ENCODE data around the gene CD300LD.

The CD300LD gene

GRCh38 chr17:74532115-74532514, 60.0 kb downstream of the CD300LD start:
- Histone ChIP-seq H3K36me3 (ENCODE audit: low read length) (no peaks in the 10 kb centered on the region), H3K4me2 (ENCODE audit: low read depth, low read length, poor library complexity, severe bottlenecking) (no peak overlapping the region), H3K27me3 (ENCODE audit: low read length) (0 out of 2 replicates have a peak, but pooled peaks cover 3% of the 10 kb centered on the region), H3K9me3 (ENCODE audit: insufficient read depth, low read length) (no peaks in the 10 kb centered on the region), H3K4me3 (ENCODE audit: insufficient read depth, low read length, poor library complexity, severe bottlenecking) (no peak overlapping the region), H4K20me1 (ENCODE audit: low read depth, low read length) (no peaks in the 10 kb centered on the region), H3F3A (ENCODE audit: insufficient read depth) (no peaks in the 10 kb centered on the region), H3K27ac (ENCODE audit: low read depth, low read length) (no peak overlapping the region), H3K9me2 (replicated peaks; ENCODE audit: insufficient read depth, low read length) (no peaks in the 10 kb centered on the region), H2AFZ (ENCODE audit: low read depth, low read length, severe bottlenecking) (no peak overlapping the region), H3K9ac (ENCODE audit: low read length) (no peak overlapping the region), H3K79me2 (ENCODE audit: insufficient read depth, low read length) (no peaks in the 10 kb centered on the region)
- TF ChIP-seq EZH2phosphoT487 (conservative IDR thresholded peaks at IDR 0.05; ENCODE audit: low read length), result no peak
- TF ChIP-seq CTCF (IDR thresholded peaks at IDR 0.05; ENCODE audit: insufficient read depth, low read length, poor library complexity, severe bottlenecking), result no peak

GRCh38 chr17:74531231-74531761, 60.8 kb downstream of the CD300LD start, which contains the start of gene CD300LB:
Gene CD300LB (minus strand): TSS chr17:74531475. CDS start chr17:74531350, 125 bp downstream.
- no peaks in the 10 kb centered on the region for H3K36me3 ChIP-seq (ENCODE audit: low read length)
- H3F3A ChIP-seq (ENCODE audit: insufficient read depth), result no peaks in the 10 kb centered on the region
- H3K4me2 ChIP-seq (ENCODE audit: low read depth, low read length, poor library complexity, severe bottlenecking), result no peak within 1 kb of the TSS
- H3K9ac ChIP-seq (ENCODE audit: low read length), result no peak within 1 kb of the TSS
- no peaks in the 10 kb centered on the region for H3K9me3 ChIP-seq (ENCODE audit: insufficient read depth, low read length)
- no peaks in the 10 kb centered on the region for H3K9me2 ChIP-seq (replicated peaks; ENCODE audit: insufficient read depth, low read length)
- H2AFZ ChIP-seq (ENCODE audit: low read depth, low read length, severe bottlenecking), result no peak within 1 kb of the TSS
- no peaks in the 10 kb centered on the region for H3K79me2 ChIP-seq (ENCODE audit: insufficient read depth, low read length)
- no peak within 1 kb of the TSS for H3K4me3 ChIP-seq (ENCODE audit: insufficient read depth, low read length, poor library complexity, severe bottlenecking)
- H3K27me3 ChIP-seq (ENCODE audit: low read length), result 0 out of 2 replicates have a peak, but pooled peaks cover 3% of the 10 kb centered on the region
- H3K27ac ChIP-seq (ENCODE audit: low read depth, low read length), result no peak within 1 kb of the TSS
- TF ChIP-seq EZH2phosphoT487 (conservative IDR thresholded peaks at IDR 0.05; ENCODE audit: low read length), result no peak
- no peak for TF ChIP-seq CTCF (IDR thresholded peaks at IDR 0.05; ENCODE audit: insufficient read depth, low read length, poor library complexity, severe bottlenecking)
- no peaks in the 10 kb centered on the region for H4K20me1 ChIP-seq (ENCODE audit: low read depth, low read length)

- Histone ChIP-seq H3K27ac (ENCODE audit: low read depth, low read length) (no peak overlapping the region), H3K4me3 (ENCODE audit: insufficient read depth, low read length, poor library complexity, severe bottlenecking) (no peak overlapping the region), H3K9ac (ENCODE audit: low read length) (no peak overlapping the region), H3K4me2 (ENCODE audit: low read depth, low read length, poor library complexity, severe bottlenecking) (no peak overlapping the region), H3K36me3 (ENCODE audit: low read length) (no peaks in the 10 kb centered on the region), H3F3A (ENCODE audit: insufficient read depth) (no peaks in the 10 kb centered on the region), H3K9me3 (ENCODE audit: insufficient read depth, low read length) (no peaks in the 10 kb centered on the region), H3K27me3 (ENCODE audit: low read length) (0 out of 2 replicates have a peak, but pooled peaks cover 2% of the 10 kb centered on the region), H2AFZ (ENCODE audit: low read depth, low read length, severe bottlenecking) (no peak overlapping the region), H4K20me1 (ENCODE audit: low read depth, low read length) (no peaks in the 10 kb centered on the region), H3K9me2 (replicated peaks; ENCODE audit: insufficient read depth, low read length) (no peaks in the 10 kb centered on the region), H3K79me2 (ENCODE audit: insufficient read depth, low read length) (no peaks in the 10 kb centered on the region)
- TF ChIP-seq CTCF (IDR thresholded peaks at IDR 0.05; ENCODE audit: insufficient read depth, low read length, poor library complexity, severe bottlenecking) (no peak), EZH2phosphoT487 (conservative IDR thresholded peaks at IDR 0.05; ENCODE audit: low read length) (no peak)
These were observed 61.3 kb downstream of the CD300LD start for GRCh38 chr17:74530831-74531150.

Data from SU-DHL-6 (cell line).